HG03442 (cell line): ENCODE results near the gene DDX42.

ENCODE experiments used
- ATAC-seq: cut with Tn5 transposase; IDR thresholded peaks from one replicate; pipeline ENCODE4 v1.9.1; 2021; ENCODE audit warnings: mild to moderate bottlenecking, moderate library complexity; ENCODE audit not compliant: unreplicated experiment

DDX42 gene

GRCh38 chr17:63774141-63774968, at the start of gene DDX42:
Gene DDX42, plus strand, starts transcription at chr17:63774170. Its CDS starts 12,880 bp downstream, at chr17:63787050.
- no peak for ATAC-seq

DNA sequence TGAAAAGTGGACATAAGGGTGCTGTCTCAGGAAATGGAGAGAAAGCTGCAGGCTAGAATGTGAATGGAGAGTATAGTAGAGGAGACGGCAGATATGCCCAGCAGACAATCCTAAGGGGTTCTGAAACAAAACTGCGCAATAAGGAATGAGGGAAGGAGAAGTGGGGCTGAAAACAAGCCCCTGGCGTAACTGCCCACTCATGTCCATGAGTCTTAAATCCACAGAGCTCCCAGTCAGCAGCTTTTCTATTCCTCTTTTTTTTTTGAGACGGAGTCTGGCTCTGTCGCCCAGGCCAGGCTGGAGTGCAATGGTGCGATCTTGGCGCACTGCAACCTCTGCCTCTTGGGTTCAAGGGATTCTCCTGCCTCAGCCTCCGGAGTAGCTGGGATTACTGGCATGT, 38.3 kb upstream of the DDX42 start:
- no peak for ATAC-seq

DNA sequence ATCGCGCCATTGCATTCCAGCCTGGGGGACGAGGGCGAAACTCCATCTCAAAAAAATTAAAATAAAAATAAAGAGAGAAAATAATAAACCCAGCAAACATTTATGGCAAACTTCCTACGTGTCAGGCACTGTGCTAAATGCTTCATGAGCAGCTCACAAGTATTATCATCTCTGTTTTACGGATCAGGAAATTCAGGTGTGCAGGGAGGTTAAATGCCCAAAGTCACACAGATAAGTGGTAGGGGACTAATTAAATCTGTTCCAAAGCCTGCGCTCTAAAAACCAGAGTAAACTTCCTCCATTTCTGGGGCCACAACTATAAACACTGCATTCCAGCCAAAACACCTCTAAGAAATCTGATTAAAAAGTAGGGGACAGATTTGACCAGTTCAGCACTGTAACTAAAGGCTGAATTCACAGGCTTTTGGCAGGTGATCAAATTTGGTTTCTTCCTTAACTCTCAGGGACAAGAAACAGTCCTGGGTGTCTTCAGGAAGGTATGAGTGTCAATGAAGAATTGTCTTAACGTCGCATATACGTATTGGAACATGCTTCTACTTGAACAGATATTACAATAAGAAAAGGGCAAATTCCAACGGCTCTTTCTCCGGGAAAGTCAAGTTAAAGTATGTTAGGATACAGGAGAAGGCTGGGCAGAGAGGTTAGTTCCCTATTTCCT, 33.4 kb upstream of the DDX42 start:
- no peak for ATAC-seq

DNA sequence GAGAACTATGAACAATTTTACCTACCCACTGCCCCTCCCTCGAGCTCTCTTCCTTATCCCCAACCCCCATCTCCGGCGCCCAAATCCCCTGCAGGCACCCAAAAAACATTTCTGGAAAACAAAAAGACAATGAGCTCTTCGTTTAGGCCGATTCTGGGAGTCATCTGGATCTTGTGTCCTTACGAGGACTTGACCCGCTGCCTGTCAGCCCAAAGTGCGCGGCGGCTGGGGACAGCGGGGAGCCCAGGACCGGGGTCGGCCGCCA, 32.9 kb upstream of the DDX42 start:
- ATAC-seq: no peak

- peak; percentile 86 for ATAC-seq
Observed at GRCh38 chr17:63741408-63742173, 32.4 kb upstream of the DDX42 start, which contains the start of gene STRADA. Gene STRADA, minus strand, starts transcription at chr17:63741799. Its CDS starts 13,430 bp downstream, at chr17:63728369.

- ATAC-seq: no peak
Observed at GRCh38 chr17:63751806-63752205, 22.2 kb upstream of the DDX42 start.

GRCh38 chr17:63752707-63753106, 21.3 kb upstream of the DDX42 start:
- ATAC-seq: no peak

DNA sequence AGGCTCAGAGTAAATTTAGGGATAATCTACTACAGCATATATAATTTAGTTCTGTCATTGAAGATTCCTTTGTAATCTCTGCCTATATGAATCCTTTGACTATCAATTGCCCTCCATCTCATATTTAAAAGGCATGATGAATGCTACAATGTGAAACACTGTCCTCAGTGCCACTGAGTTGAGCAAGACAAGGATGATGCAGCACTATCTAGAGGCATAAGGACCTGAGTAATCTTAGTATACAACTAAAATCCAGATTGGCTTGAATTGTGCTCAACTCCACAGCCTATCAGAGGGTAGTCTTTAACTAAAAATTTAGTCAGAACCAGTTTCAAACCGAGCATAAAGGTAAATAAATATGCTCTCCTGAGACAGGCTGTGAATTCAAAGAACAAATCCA, 20.8 kb upstream of the DDX42 start:
- no peak for ATAC-seq

DNA sequence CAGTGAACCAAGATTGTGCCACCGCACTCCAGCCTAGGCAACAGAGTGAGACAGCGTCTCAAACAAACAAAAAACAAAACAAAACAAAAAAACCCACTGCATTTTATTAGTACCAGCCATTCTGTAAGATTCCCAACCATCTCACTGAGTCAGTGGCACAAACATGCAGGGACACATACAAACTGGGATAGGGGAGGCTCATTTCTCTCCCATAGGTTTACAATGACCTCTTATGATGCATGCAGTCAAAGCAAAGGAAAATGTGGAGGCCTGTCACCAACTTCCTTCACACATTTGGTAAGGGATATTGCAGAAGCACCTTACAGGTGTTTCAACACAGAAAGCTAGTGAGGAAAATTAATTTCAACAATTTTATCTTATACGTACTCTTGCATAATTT, 19.9 kb upstream of the DDX42 start:
- no peak for ATAC-seq

GRCh38 chr17:63758428-63758827, 15.5 kb upstream of the DDX42 start:
- ATAC-seq: no peak

DNA sequence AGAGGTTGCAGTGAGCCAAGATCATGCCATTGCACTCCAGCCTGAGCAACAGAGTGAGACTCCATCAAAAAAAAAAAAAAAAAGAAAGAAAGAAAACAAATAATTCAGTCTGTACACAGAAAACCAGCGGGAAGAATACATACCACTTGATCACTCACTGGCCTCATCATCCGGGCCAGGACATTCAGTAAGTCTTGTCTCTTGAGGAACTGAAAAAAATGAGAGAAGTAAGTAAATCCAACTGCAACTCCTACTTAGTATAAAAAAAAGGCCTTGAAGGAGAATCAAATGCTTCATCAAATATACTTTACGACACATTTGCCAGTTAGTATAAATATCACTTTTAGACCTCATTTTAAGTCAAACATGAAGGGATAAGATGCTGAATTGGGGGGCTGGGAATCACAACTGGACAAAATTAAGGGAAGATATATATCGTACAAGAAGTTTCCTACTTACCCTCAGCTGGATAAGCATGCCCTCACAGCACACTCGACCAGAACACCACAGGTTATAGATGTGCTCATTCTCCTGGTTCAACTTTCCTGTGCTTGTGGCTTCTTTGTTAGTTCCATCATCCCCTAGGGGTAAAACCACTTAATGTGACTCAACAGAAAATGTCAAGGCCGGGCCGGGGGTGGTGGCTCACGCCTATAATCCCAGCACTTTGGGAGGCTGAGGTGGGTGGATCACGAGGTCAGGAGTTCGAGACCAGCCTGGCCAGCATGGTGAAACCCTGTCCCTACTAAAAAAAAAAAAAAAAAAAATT, 13.0 kb upstream of the DDX42 start:
- ATAC-seq: no peak

DNA sequence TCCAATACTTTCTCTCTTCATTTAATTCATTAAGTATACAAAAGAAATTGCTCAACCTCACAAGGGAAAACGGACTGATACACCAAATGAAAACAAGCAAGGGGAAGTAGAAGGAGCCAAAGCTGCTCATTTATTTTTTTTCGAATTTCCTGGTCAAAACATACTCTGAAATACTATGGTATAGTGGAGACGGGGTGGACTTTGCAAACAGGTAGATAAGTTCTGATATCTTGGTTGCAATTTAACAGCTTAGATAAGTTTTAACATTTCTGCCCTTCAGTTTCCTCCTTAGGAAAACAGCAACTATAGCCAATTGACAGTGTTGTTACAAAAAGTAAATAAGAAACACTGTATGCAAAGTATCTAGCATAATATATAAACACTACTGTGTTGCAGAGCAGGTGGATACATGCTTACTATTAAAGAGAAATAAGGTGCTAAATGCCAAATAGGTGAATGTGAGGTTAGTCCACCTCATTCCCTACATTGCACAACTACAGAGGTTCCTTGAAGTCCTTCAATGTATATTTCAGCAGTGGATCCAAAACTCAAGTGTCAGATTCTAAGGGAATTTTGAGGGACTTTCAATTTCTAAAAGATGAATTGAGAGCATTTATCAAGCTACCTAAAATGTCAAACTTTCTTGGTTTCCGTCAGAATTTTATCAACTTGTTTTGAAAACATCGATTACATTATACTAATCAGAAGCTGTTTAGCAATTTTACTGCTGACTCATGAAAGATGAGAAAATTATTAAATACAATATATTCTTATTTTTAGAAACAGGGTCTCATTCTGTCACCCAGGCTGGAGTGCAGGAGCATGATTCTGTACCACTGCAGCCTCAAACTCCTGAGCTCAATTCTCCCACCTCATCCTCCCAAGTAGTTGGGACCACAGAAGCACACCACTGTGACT, 11.6 kb upstream of the DDX42 start:
- ATAC-seq: no peak

DNA sequence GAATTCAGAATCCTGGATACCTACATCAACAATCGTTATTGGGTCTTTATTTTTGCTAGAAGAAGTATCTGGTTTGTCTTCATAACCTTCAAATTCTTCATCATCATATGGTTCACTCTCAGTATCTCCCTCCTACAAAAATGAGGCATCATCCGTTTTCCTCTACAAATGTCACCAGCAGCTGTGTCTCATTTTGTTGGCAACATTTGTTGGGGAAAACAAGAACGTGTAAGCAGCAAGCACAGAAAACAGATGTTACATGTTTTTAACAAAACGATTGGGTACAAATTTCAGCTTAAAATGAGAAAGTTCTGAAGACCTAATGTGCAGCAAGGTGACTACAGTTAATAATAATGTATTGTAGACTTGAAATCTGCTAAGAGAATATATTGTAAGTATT, 9.3 kb upstream of the DDX42 start:
- ATAC-seq: no peak

GRCh38 chr17:63766754-63767153, 7.2 kb upstream of the DDX42 start:
- no peak for ATAC-seq

- ATAC-seq: no peak
Observed at GRCh38 chr17:63768433-63768832, 5.5 kb upstream of the DDX42 start.

DNA sequence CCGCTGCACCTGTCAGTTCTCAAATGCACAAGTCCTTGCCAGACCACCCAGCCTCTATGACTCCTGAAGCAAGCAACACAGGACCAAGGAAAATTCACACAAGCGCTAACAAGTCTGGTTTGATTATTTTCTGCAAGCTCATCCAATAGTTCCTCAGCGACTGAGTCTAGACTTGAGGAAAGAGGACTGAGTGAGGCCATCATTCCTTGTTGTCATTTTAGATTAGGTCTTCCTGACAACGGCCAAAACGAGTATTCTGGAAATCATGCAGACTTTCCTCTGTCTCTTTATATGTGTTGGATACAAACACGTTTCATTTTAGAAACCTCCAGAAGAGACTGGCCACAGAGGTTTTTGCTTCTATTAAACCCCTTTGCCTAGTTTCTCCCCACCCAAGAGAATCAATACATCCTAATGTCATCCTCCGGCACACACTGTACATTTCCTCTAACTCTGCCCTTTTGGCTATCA, 1.1 kb upstream of the DDX42 start:
- ATAC-seq: no peak

DNA sequence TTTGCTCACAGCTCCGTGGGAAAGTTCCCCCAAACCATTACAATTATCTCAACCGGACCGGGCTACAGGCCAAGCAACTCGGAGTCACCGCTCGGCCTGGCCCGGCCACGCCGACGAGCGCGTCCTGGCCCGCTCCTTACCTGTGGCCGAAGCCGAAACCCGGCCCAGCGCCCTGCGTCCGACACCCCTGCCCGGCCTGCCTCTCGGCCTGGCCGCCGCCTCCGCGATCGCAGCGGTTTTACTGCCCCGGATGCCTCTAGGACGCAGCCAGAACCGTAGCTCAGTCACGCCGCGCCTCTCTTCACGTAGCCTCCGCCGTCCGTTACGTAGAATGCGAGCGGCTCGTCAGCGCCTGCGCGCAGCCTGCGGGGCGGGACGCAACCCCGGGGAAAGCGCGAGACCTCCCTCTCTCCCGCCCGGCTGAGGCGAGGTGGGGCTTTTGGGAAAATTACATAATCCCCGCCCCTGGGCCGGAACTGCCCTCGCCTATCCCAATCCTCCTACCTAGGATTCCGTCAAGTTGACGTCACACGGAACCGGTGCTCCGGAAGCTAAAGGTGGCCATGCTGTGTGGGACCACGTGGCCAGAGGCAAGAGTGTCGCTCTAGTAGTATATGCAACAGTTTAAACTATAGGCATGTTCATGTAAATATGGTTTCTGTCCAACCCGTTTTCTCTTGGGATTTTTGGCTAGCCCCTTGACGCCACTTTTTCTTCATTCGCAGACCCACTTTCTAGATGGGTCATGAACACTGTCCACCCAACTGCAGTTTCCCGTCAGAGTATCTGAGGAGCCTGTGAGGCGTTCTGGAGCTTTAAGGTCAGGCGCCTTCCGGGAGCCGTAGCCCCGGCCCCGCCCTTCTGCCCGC, 464 bp upstream of the DDX42 start, which contains the start of gene CCDC47:
CCDC47 (minus strand) TSS at position 326 of the 869 bp plus-strand sequence. CDS start 7,422 bp downstream, outside the sequence.
- ATAC-seq: peak; percentile 83

DNA sequence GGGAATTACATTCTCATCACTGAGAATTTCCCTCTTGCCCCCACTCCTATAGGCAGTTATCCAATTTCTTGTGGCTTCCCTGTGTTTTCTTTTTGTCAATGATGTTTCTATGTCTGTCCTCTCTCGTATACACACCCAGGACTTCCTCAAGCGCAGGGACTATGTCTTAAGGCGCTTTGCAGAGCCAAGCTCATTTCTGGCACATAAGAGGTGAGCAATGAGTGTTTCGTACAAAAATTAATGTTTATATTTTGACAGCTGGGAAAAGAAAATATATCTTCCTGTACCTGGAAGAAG, 947 bp downstream of the DDX42 start:
- no peak for ATAC-seq

- ATAC-seq: no peak
Observed at GRCh38 chr17:63775420-63775819, 1.4 kb downstream of the DDX42 start.
